Osteocyte (in vitro differentiated cells): ENCODE results near the gene SETDB2. TPM values are rescaled to one million over a fixed set of nuclear protein-coding genes. Genes with fewer than 3 reads are reported as not detected.

Experiments used
- DNase-seq: peaks from one replicate; pipeline ENCODE4 v3.0.0; 2021; ENCODE audit warnings: mixed read lengths; ENCODE audit not compliant: unreplicated experiment; ENCODE audit errors: extremely low spot score
- H3K27ac Mint-ChIP-seq: one replicate; pipeline ENCODE4 v1.8.0; 2021; ENCODE audit warnings: mild to moderate bottlenecking, mixed read lengths; ENCODE audit not compliant: unreplicated experiment
- H3K27me3 Mint-ChIP-seq: one replicate; pipeline ENCODE4 v1.8.0; 2021; ENCODE audit warnings: mixed read lengths; ENCODE audit not compliant: unreplicated experiment
- H3K36me3 Mint-ChIP-seq: one replicate; pipeline ENCODE4 v1.8.0; 2021; ENCODE audit warnings: mixed read lengths; ENCODE audit not compliant: unreplicated experiment
- H3K4me1 Mint-ChIP-seq: one replicate; pipeline ENCODE4 v1.8.0; 2021; ENCODE audit warnings: mixed read lengths; ENCODE audit not compliant: unreplicated experiment
- H3K4me3 Mint-ChIP-seq: one replicate; pipeline ENCODE4 v1.8.0; 2021; ENCODE audit warnings: mild to moderate bottlenecking, moderate library complexity, mixed read lengths; ENCODE audit not compliant: unreplicated experiment
- H3K9me3 Mint-ChIP-seq: one replicate; pipeline ENCODE4 v1.8.0; 2021; ENCODE audit warnings: mixed read lengths; ENCODE audit not compliant: unreplicated experiment
- total RNA-seq: library from RNA; stranded (reverse); gene quantifications from 2 replicates; pipeline ENCODE4 v1.2.1, GENCODE V29; 2021
- TF ChIP-seq, protein P1 (sequence below): fragments of 200-600 bp; sonication (generic); IDR thresholded peaks from 2 replicates; pipeline ENCODE4 v1.5.0; 2021; ENCODE audit warnings: antibody characterized with exemption, mild to moderate bottlenecking, moderate library complexity

The SETDB2 gene
- total RNA-seq, 1 donor from 2014 or later, result 9.4 TPM

DNA sequence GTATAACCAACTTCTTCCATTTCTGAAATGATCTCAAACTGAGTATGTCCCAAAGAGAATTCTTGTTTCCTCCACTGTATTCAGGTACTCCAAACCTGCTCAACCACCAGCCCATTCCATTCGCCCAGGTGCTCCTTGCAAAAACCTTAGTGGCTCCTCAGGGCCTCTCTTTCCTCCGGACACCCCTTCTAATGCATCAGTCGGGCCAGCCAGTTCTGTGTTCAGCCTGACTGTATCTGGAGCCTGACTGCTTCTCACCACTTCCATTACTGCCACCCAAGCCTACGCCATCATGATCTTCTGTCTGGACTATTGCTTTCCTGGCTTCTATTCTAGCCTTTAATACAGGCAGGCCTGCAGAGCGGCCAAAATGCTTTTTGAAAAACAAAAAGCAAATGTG, 53.2 kb downstream of the SETDB2 start:
- peak overlapping the region; percentile 5 for H3K4me3 Mint-ChIP-seq
- peak overlapping the region; percentile 93 for H3K27ac Mint-ChIP-seq
- no peaks in the 10 kb centered on the region for H3K27me3 Mint-ChIP-seq
- H3K36me3 Mint-ChIP-seq, result no peaks in the 10 kb centered on the region
- peaks cover 44% of the 10 kb centered on the region for H3K4me1 Mint-ChIP-seq
- no peaks in the 10 kb centered on the region for H3K9me3 Mint-ChIP-seq
- DNase-seq, result no peak
- TF ChIP-seq, protein P1, sequence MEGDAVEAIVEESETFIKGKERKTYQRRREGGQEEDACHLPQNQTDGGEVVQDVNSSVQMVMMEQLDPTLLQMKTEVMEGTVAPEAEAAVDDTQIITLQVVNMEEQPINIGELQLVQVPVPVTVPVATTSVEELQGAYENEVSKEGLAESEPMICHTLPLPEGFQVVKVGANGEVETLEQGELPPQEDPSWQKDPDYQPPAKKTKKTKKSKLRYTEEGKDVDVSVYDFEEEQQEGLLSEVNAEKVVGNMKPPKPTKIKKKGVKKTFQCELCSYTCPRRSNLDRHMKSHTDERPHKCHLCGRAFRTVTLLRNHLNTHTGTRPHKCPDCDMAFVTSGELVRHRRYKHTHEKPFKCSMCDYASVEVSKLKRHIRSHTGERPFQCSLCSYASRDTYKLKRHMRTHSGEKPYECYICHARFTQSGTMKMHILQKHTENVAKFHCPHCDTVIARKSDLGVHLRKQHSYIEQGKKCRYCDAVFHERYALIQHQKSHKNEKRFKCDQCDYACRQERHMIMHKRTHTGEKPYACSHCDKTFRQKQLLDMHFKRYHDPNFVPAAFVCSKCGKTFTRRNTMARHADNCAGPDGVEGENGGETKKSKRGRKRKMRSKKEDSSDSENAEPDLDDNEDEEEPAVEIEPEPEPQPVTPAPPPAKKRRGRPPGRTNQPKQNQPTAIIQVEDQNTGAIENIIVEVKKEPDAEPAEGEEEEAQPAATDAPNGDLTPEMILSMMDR, result no peak

DNA sequence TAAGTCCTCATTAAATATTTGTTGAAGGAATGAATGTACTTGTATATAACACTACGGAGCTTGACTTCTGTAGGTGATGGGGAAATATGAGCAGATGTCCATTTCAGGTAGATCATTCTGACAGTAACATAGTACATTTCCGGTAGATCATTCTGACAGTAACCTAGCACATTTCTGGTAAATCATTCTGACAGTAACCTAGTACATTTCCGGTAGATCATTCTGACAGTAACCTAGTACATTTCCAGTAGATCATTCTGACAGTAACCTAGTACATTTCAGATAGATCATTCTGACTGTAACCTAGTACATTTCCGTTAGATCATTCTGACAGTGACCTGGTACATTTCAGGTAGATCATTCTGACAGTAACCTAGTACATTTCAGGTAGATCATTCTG, 54.1 kb downstream of the SETDB2 start:
- peak overlapping the region; percentile 48 for H3K27ac Mint-ChIP-seq
- no peaks in the 10 kb centered on the region for H3K9me3 Mint-ChIP-seq
- H3K27me3 Mint-ChIP-seq, result no peaks in the 10 kb centered on the region
- peaks cover 44% of the 10 kb centered on the region for H3K4me1 Mint-ChIP-seq
- no peak for DNase-seq
- TF ChIP-seq, protein P1, result no peak
- H3K4me3 Mint-ChIP-seq, result no peak overlapping the region
- no peaks in the 10 kb centered on the region for H3K36me3 Mint-ChIP-seq

DNA sequence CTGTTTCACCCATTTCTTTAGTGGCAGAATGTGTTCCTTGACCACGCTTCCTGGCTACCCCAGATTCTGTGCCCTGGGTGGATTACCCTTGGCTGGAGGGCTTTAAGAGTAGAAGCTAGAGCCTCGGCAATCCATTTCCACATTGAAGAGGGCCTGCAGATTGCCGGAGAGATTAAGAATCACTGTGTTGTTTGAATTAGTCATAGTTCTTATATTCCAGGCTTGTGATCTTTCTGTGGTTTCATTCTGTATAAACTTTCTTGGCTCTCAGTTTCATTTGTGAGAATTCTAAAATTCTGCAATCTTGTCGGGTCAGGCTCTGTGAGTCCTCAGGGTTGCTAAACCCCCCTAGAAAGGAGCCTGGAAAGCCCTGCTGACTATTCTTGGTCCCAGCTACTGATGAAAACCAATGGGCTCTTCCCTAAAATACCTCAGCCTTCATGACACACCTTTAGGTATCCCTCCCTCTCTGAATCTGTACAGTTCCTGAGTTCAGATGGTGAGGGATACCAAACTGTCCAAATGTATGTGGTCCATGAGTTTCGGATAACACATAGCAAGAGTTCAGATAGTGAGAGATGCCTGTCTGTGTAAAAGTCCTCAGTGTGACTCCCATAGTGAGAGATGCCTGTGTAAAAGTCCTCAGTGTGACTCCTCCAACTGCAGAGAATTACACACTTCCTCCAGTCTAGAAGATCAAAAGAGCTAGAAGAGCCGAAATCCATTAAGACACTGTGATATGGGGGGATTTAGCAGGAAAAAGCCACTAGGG, 56.0 kb downstream of the SETDB2 start:
- no peak for DNase-seq
- H3K9me3 Mint-ChIP-seq, result no peaks in the 10 kb centered on the region
- peak overlapping the region; percentile 76 for H3K27ac Mint-ChIP-seq
- H3K4me1 Mint-ChIP-seq, result peaks cover 36% of the 10 kb centered on the region
- H3K27me3 Mint-ChIP-seq, result no peaks in the 10 kb centered on the region
- peaks cover under 1% of the 10 kb centered on the region for H3K36me3 Mint-ChIP-seq
- peak overlapping the region; percentile 18 for H3K4me3 Mint-ChIP-seq
- TF ChIP-seq, protein P1, result no peak

DNA sequence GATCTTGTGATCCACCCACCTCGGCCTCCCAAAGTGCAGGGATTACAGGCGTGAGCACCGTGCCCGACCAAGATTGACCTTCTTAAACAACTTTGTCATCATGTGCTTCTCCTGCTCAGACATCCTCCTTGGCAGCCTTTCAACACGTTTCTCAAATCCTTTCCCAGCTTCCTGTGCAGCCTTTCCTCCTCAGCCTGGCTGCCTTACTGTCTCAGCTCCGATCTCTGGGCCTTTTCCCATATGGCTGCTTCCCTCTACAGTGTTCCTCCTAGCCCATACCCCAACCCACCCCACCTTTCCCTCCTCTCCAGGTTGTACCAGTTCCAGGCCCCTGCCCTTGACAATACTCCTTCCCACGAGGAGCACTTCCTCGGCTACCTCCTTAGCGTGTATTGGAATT, 58.9 kb downstream of the SETDB2 start:
- no peaks in the 10 kb centered on the region for H3K27me3 Mint-ChIP-seq
- H3K4me1 Mint-ChIP-seq, result peaks cover 29% of the 10 kb centered on the region
- H3K9me3 Mint-ChIP-seq, result no peaks in the 10 kb centered on the region
- DNase-seq, result no peak
- H3K27ac Mint-ChIP-seq, result no peak overlapping the region
- H3K4me3 Mint-ChIP-seq, result no peak overlapping the region
- TF ChIP-seq, protein P1, result no peak
- peaks cover 6% of the 10 kb centered on the region for H3K36me3 Mint-ChIP-seq

DNA sequence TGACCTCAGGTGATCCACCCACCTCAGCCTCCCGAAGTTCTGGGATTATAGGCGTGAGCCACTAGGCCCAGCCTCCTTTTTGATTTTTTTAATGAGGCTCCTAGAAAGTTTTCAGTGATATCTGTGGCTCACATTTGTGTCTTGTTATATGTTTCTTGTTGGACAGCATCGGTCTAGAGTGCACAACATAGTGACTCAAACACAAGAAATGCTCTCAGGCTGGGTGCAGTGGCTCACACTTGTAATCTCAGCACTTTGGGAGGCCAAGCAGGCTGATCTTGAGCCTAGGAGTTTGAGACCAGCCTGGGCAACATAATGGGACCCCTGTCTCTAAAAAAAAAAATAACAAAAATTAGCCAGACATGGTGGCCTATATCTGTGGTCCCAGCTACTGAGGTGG, 59.9 kb downstream of the SETDB2 start:
- Mint-ChIP-seq H3K27me3 (no peaks in the 10 kb centered on the region), H3K27ac (no peak overlapping the region), H3K4me1 (peaks cover 22% of the 10 kb centered on the region), H3K36me3 (peaks cover 6% of the 10 kb centered on the region), H3K9me3 (no peaks in the 10 kb centered on the region), H3K4me3 (no peak overlapping the region)
- TF ChIP-seq, protein P1, result no peak
- no peak for DNase-seq
